GM21529 (cell line): ENCODE data around the gene SEC14L6.
"Not testable (repeated sequence)": the region's sequence is repeated elsewhere in the genome, so short reads cannot be mapped to it uniquely, and the experiment has no call there.

Experiments used
- ATAC-seq: cut with Tn5 transposase; IDR thresholded peaks from one replicate; pipeline ENCODE4 v1.9.1; 2021; ENCODE audit not compliant: unreplicated experiment

The SEC14L6 gene

DNA sequence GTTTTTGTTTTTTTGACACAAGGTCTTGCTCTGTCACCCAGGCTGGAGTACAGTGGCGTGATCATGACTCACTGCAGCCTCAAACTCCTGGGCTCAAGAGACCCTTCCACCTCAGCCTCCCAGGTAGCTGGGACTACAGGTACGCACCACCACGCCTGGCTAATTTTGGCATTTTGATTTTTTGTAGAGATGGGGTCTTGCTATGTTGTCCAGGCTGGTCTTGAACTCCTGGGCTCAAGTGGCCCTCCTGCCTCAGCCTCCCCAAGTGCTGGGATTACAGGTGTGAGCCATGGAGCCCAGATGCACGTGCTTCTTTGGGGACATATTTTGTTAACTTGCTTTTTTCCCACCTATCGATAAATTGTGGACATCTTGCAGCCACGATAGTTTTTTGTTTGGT lies 20.7 kb upstream of the SEC14L6 start:
- not testable (repeated sequence) for ATAC-seq

DNA sequence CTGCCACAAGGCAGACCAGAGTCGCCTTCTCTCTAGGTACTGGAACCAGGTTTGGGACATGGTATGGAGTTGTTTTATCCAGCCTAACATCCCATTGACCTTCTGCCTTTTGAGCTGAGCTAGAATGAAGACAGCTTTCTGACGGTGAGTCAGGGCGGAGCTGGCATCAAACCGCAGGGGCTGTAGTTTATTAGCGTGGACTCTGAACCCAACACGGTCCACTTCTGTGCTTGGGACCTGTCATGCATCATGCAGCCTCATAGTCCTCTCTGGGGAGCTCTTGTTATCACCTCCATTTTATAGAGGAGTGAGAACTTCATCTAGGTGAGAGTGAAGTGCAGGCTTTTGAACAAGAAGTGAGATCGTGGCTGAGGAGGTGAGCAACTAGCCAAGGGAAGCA lies 19.6 kb upstream of the SEC14L6 start:
- no peak for ATAC-seq

DNA sequence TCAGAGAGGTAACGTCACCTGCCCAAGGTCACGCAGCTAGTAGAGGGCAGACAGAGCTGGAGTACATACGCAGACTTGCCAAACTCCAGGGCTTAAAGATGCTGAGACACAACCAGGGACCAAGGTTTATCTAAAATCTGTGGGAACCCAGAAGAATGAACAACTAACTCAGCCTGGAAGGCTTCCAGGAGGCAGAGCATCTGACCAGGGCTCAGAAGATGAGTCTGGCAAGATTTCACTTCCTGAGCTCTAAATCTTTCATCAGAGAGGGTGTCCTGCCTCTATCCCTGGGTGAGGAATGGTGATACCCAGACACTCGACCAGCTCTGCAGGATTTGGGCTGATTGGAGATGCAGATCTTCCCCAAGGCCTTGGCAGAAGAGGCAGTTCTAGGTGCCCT lies 18.8 kb upstream of the SEC14L6 start:
- no peak for ATAC-seq

DNA sequence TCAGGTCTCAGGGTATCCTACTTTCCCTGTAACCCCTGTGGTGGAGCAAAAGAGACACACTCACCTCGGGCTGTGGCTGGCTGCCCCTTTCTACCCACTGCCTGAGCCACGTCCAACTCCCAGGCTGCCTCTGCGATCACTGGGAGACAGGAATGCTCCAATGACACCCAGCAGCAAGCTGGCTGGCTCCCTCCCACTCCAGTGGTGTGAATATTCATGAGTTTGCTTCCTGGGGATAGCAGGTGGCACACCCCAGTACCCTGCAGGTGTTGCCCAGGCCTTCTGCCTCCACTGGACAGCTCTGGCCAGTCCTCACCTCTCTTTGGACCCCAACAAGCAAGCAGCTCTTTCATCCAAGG lies 18.2 kb upstream of the SEC14L6 start:
- ATAC-seq = no peak

DNA sequence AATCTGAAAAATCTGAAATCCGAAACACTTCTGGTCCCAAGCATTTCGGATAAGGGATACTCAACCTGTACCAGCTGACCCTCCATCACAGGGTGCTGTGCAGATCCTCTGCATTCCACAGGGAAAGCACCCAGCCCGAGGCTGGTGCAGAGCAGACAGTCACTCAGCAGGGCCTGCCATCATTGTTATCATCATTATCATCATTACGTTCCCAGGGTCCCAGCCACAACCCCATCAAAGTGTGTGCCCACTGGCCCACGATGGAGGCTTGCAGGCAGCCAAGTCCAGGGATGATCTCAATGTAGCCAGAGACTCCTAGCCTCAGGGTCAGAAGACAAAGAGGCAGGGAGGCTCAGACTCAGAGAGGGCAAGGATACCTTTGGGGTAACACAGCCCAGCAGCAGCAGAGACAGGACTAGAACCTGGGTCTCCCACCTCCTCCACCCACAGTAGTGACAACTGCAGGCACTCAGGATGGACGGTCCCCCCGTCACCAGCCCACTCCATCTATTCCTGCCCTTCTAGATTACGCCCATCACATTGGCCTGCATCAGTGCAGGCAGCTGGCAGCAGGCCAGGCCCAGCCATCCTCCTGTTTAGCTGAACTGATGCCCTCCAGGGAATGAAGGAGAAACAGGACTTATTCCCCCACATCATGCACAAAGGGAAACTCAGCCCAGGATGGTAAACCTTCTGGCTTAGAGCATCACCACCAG lies 17.7 kb upstream of the SEC14L6 start:
- no peak for ATAC-seq

DNA sequence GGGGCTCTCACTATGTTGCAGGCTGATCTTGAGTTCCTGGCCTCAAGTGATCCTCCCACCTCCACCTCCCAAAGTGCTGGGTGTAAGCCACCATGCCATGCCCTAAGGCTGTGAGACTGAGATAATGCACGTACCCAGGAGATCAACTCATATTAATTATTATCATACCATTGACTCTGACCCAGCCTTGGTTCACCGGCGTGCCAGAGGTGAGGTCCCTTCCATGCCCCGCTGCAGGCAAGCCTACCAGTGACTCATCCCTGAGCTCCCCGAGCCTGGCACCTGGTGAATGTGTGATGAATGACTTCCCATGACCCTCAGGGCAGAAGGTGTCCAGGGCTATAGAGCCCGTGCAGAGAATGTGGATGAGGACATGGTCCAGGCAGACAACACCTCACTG lies 15.8 kb upstream of the SEC14L6 start:
- no peak for ATAC-seq

DNA sequence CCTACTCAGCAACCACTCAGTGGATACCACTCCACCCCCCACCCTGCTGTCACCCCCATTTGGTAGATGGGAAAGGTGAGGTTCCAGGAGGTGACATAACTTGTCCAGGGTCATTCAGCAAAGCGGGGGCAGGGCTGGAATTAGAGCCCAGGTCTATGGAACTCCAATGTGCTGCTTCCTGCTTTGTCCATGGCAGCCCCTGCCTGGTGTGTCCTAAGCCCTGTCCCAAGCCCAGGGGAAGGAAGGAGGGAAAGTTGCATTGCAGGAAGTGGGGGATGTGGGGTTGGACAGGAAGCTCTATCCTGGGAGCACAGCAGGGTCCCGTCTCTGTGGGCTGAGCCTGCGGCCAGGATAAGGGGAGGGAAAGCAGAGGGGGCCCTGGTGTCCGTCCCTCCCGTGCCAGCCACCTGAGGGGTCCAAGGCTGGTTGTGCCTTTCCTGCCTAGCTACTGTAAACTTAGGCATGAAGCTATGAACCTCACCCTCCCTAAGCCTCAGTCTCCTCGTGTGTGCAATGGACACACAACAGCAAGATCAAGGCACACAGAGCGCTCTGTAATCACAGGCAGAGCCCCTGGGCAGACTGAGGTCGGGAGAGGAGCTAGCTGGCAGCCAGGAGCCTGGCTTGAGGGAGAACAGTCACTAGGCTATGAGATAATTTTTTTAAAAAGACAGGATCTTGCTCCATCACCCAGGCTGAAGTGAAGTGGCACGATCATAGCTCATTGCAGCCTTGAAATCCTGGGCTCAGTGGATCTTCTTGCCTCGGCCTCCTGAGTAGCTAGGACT lies 15.1 kb upstream of the SEC14L6 start:
- ATAC-seq = no peak

DNA sequence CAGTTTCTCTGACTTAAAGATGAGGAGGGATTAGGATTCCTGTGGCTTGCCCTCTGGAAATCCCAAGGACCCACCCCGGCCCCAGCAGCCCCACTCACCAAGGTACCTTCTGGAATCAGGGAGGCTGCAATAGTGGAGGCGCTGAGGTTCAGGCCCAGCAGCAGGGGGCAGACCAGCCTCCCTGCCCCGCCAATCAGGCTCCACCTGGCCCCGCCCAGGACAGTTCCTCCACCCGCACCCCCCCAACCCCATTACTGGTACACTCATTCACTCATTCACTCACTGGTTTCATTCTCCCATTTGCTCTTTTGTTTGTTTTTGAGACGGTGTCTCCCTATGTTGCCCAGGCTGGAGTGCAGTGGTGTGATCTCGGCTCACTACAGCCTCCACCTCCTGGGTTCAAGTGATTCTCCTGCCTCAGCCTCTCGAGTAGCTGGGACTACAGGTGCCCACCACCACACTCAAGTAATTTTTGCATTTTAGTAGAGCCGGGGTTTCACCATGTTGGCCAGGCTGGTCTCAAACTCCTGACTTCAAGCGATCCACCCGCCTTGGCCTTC lies 14.2 kb upstream of the SEC14L6 start:
- ATAC-seq = not testable (repeated sequence)

DNA sequence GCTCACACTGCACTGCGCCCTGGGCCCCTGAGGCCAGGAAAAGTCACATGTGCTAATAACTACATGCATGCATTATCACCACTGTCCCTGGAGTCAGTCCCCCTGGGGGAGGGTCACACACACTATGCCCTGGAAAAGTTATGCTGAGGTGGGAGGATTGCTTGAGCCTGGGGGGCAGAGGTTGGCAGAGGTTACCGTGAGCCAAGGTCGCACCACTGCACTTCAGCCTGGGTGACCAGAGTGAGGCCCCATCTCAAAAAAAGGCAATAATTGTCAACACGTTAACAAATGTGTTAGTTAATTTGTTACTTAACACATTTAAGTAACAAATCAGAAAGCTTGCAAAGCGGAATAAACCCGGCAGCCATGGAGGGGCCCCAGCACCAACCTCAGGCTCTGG lies 13.3 kb upstream of the SEC14L6 start:
- no peak for ATAC-seq

DNA sequence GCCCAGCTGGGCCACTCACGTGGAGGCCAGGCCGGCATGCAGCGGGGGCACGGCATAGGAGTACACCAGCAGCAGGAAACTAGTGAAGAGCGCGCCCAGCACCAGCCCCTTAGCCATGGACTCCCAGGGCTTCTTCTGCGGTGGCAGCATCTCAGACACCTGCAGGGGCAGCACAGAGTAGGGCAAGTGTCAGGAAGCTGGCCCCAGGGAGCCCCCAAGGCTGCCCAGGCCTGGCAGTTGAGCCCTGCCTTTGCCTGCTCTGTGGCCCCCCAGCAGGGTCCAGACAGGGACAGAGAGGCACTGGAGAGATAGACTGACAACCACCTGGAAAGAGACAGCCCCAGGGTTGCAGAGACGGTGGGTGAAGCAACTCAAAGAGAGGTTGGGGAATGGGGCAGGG lies 10.7 kb upstream of the SEC14L6 start:
- no peak for ATAC-seq

DNA sequence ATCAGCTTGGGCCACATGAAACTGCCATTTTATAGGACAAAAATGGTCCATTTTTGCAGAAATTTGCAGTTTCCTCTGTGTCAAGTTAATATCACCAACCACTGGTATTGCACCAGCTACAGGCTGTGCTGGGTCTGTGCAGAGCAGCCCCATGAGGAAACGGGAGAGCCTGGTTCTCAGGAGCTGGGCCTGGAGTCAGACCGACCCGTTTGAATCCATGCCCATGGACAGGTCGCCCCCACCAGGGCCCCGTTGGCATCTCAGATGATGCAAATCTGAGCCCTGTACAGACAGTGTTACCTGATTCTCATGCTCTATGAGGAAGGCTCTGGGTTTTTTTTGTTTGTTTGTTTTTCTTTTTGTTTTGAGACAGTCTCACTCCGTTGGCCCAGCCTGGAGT lies 9.8 kb upstream of the SEC14L6 start:
- no peak for ATAC-seq

DNA sequence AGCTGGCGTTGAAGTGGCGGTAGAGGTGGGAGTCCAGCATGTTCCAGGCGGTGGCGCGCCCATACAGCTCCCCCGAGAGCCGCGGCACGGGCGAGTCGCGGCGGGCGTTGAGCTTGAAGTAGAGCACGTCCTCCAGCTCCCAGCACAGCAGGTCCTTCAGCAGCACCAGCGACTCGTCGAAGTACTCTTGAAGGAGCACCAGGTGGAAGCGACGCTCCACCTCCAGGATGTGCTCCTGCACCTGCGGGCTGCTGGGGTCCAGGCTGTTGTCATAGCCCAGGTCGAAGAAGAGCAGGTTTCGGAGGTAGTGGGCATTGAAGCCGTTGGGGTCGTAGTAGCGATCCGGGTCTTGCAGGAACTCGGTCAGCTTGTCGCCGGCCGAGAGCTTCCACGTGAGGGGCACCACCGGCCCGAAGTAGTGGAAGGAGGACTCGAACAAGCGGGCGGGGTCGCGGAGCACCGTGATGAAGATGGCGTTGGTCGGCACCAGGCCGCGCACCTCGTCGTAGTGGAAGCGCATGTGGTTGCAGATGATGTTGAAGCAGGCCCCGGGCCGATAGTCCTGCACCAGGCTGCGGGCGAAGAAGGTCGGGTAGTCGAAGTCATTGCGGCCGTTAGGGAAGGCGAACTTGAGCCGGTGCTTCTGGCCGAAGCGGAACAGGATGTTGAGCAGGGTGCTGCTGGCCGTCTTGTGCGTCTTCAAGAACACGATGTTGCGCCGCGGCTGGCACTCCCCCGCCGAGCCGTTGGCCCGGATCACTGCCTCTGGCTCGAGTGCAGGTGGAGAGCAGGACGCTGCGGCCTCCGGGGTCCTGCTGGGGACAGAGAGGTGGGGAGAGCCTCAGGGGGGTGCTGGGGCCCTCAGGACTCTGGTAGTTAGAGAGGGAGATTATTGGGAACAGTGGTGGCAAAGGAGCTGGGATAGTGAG lies 9.0 kb upstream of the SEC14L6 start:
- no peak for ATAC-seq

DNA sequence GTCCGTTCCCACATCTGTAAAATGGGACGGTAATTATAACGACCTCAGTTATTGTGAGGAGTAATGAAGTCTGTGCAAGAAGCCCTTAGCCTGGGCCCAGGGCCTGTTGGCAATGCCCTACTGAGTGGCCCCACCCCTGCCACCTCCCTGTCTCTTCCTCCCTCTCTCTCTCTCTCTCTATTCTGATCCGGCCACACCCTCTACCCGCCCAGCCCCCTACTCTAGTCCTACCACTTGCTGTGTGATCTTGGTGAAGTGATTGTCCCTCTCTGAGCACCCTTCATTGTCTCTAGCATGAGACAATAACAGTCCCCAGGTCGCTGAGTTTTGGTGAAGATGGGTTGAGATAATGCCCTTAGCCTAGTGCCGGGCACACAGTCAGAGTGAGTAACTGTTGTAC lies 7.4 kb upstream of the SEC14L6 start:
- no peak for ATAC-seq

DNA sequence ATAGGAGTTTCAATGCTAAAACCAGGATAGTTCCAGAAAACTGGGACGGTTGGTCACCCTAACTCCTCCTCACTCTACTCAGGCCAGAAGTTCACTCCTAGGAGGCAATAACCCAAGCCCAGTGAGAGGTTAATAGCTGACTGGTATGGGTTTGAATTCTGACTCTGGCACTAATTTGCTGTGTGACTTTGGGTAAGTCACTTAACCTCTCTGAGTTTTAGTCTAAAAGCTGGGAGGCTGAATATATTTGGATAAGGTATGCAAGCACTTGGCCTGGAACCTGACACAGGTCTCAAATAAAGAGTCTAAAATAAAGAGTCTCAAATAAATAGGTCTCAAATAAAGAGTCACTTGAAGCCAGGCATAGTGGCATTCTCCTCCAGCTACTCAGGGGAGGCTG lies 6.2 kb upstream of the SEC14L6 start:
- ATAC-seq = no peak

DNA sequence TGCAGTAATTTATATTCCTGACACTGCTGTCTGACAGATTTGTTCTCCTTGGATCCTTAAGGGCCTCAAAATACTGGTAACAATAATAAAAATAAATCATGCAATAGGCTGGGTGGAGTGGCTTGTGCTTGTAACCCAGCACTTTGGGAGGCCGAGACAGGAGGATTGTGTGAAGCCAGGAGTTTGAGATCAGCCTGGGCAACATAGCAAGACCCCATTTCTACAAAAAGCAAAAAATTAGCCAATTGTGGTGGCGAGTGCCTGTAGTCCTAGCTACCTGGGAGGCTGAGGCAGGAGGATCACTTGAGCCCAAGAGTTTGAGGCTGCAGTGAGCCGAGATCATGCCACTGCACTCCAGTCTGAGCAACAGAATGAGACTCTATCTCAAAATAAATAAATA lies 5.3 kb upstream of the SEC14L6 start:
- not testable (repeated sequence) for ATAC-seq

DNA sequence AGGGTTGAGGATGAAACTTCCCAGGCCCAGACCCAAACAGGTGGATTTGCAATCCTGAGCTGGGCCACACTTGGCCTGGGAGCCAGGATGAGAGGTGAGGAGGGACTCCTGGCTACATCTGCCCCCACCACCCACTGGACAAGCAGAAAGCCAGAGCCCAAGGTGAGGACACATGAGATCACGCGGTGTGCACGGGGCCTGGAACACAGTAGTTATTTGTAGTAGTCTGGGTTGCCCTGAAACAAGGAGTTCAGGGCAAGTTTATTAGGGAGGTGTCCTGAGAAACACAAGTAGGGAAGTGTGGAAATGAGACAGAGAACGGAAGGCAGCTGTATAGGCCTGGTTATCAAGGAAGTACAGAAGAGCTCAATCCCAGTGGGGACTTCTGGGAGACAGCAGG lies 647 bp upstream of the SEC14L6 start:
- no peak for ATAC-seq

DNA sequence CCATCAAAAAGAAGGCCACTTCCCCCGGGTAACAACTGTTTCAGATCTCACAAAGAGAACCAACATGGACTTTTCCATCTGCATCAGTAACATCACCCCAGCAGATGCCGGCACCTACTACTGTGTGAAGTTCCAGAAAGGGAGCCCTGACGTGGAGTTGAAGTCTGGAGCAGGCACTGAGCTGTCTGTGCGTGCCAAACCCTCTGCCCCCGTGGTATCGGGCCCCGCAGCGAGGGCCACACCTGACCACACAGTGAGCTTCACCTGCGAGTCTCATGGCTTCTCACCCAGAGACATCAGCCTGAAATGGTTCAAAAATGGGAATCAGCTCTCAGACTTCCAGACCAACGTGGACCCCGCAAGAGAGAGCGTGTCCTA lies 3.7 kb downstream of the SEC14L6 start:
- no peak for ATAC-seq

DNA sequence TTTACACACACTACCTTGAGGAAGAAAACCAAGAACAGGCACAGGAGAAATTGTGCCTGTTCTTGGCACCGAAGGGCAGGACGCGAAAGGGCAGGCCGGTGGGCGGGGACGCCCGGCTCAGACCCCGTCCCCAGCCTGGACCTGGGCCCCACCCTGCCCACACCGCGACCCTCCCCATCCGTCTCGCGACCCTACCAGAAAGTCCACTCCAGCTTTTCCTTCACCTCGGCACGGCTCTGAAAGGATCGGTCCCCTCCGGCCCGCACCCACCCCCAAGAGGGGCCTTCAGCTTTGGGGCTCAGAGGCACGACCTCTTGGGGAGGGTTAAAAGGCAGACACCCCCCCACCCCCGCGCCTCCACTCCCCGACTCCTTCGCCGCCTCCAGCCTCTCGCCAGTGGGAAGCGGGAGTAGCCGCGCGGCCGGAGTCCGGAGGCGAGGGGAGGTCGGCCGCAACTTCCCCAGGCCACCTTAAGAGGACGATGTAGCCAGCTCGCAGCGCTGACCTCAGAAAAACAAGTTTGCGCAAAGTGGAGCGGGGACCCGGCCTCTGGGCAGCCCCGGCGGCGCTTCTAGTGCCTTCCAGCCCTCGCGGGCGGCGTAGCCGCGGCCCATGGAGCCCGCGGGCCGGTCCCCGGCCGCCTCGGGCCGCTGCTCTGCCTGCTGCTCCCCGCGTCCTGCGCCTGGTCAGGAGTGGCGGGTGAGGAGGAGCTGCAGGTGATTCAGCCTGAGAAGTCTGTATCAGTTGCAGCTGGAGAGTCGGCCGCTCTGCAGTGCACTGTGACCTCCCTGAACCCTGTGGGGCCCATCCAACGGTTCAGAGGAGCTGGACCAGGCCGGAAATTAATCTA lies 4.4 kb downstream of the SEC14L6 start:
- ATAC-seq = no peak

DNA sequence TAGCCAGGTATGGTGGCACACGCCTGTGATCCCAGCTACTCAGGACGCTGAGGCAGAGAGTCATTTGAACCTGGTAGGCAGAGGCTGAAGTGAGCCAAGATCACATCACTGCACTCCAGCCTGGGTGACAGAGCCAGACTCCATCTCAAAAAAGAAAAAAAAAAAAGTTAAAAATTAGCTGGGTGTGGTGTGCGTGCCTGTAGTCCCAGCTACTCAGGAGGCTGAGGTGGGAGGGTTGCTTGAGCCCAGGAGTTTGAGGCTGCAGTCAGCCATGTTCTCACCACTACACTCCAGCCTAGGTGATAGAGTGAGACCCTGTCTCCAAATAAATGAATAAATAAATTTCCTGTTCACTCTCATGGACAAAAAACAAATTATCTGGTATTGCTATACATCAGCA lies 5.0 kb downstream of the SEC14L6 start:
- ATAC-seq = not testable (repeated sequence)

DNA sequence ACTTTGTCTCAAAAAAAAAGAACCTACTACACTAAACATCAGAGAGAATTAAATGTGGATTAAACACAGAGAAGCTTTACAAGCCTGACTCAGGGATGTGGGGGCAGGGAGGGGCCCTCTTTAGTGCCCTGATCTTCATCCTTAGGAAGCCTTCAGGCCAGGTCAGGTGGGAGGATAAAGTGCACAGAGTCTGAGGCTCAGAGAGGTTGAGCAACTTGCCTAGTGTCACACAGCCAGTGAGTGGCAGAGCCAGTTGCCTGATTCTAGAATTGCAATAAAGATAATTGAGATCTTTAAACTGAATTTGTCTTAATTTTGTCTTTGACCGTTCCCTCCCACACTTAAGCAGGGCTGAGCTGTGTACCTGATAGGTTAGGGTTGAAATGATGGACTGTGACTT lies 7.2 kb downstream of the SEC14L6 start:
- ATAC-seq = no peak

DNA sequence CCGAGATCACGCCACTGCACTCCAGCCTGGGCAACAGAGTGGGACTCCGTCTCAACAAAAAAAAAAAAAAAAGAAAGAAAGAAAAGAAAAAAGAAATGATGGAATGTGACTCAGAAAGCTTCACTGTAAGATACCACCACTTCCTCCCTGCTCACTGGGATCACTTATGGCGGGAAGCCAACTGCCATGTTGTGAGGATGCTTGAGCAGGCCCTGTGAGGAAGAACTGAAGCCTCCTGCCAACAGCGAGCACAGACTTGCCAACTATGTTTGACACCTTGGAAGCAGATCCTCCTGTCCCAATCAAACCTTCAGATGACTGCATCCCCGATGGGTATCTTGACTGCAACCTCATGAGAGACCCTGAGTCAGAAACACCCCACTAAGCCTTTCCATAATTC lies 8.3 kb downstream of the SEC14L6 start:
- no peak for ATAC-seq
